GM12874 (cell line): ENCODE data around the gene UBE3D.

Experiments
- CTCF ChIP-seq: IDR thresholded peaks from 2 replicates; pipeline ENCODE4 v1.5.1; 2011; ENCODE audit warnings: low read depth, mild to moderate bottlenecking, control low read depth, low read length, moderate library complexity; ENCODE audit not compliant: insufficient read depth

The UBE3D gene

DNA sequence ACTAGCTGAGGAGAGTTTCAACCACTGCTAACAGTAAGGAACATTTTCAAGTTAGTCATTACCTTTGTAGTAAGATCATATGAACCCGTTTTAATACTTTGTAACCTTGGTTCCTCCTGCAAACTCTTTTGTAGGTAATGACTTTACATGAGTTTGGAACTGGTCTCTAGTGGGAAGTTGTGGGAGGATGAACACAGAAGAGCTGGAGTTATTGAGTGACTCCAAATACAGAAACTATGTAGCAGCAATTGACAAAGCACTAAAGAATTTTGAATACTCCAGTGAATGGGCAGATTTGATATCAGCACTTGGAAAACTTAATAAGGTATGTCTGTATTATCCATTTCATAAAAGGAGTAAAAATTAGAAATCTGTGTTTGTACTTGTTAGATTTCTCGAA, 31.1 kb upstream of the UBE3D start:
- TF ChIP-seq CTCF = no peak

GRCh38 chr6:83092756-83093399, 27.2 kb upstream of the UBE3D start:
- no peak for TF ChIP-seq CTCF

- no peak for TF ChIP-seq CTCF
These were observed 21.1 kb upstream of the UBE3D start for GRCh38 chr6:83086751-83087150.

- no peak for TF ChIP-seq CTCF
These were observed 17.8 kb upstream of the UBE3D start for GRCh38 chr6:83083476-83083875.

- no peak for TF ChIP-seq CTCF
These were observed 8.0 kb upstream of the UBE3D start for GRCh38 chr6:83073615-83074014.

GRCh38 chr6:83072726-83073125, 7.1 kb upstream of the UBE3D start:
- TF ChIP-seq CTCF = no peak

- no peak for TF ChIP-seq CTCF
These were observed 6.1 kb upstream of the UBE3D start for GRCh38 chr6:83071707-83072106.

DNA sequence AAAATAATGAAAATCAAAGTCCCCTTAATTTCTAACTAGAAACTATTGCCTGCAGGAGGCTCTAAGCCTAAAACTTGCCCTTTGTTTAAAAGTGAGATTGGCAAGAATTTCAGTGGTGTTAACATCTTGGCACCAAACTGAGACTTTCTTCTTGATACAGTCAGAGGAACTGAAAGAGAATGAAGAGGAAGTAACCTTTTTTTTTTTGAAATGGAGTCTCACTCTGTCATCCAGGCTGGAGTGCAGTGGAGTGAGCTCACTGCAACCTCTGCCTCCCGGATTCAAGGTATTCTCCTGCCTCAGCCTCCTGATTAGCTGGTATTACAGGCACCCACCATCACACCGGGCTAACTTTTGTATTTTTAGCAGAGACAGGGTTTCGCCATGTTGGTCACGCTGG, 5.4 kb upstream of the UBE3D start:
- no peak for TF ChIP-seq CTCF
